Bladder microvascular endothelial cell (primary cell): ENCODE data around the gene TCP11L2. TPM values are rescaled to one million over a fixed set of nuclear protein-coding genes. Genes with fewer than 3 reads are reported as not detected.

Experiments
- total RNA-seq: library from RNA; depleted of rRNA; stranded (reverse); fragments of >200 nt; gene quantifications from 2 replicates; pipeline ENCODE4 v1.2.3, GENCODE V29; 2014

The TCP11L2 gene
- 41.9 and 44.7 TPM in 2 replicates for total RNA-seq

GRCh38 chr12:106302401-106303201 is at the start of gene TCP11L2:
TCP11L2 (plus strand) TSS chr12:106302733; CDS start chr12:106311076, 8,343 bp downstream.

GRCh38 chr12:106357549-106358395 is 55.2 kb downstream of the TCP11L2 start, which contains the start of gene POLR3B:
POLR3B (plus strand) TSS chr12:106357748; CDS start chr12:106357880, 132 bp downstream.

Other genes starting within 250 kb of the TCP11L2 start
- 76.9 and 120 TPM in 2 replicates for gene NUAK1, start 163.8 kb upstream of the TCP11L2 start, total RNA-seq
- 50.2 and 92.3 TPM in 2 replicates for gene CKAP4, start 54.7 kb upstream of the TCP11L2 start, total RNA-seq
- gene POLR3B, start 55.0 kb downstream of the TCP11L2 start, total RNA-seq, result 5.5 and 10.3 TPM in 2 replicates